Prostate gland (tissue), 2 donors: Measurements from ENCODE around the gene ATXN1. TPM values are rescaled to one million over a fixed set of nuclear protein-coding genes. Genes with fewer than 3 reads are reported as not detected.

Experiments
- DNase-seq: peaks from one replicate; pipeline ENCODE4 v3.0.0-alpha.2; 2019; ENCODE audit warnings: low spot score
- H3K27ac ChIP-seq, 2 donors: fragments of 200-600 bp; sonication (generic); 2 replicates each; pipeline ENCODE4 v1.5.1; 2017 to 2019
- H3K27me3 ChIP-seq: fragments of 200-600 bp; sonication (generic); replicated peaks from 2 replicates; pipeline ENCODE4 v1.5.1; 2019; ENCODE audit not compliant: insufficient read depth
- H3K36me3 ChIP-seq, 2 donors: fragments of 200-600 bp; sonication (generic); 1 replicate in 1 of 2; 2 replicates in 1 of 2; pipeline versions ENCODE4 v1.5.1 to v1.8.1; 2017 to 2019
- H3K4me1 ChIP-seq: fragments of 200-600 bp; sonication (generic); replicated peaks from 2 replicates; pipeline ENCODE4 v1.5.1; 2019
- H3K4me3 ChIP-seq, 2 donors: fragments of 200-600 bp; sonication (generic); 2 replicates each; pipeline ENCODE4 v1.5.1; 2017 to 2019
- H3K9me3 ChIP-seq: fragments of 200-600 bp; sonication (generic); 2 replicates; pipeline ENCODE4 v1.5.1; 2017
- CTCF ChIP-seq, 4 experiments: fragments of 200-600 bp in 2 of 4; fragments of 450-650 bp in 2 of 4; sonication (generic) in 2 of 4; IDR thresholded peaks; 1 replicate in 3 of 4; 2 replicates in 1 of 4; pipeline ENCODE4 v1.5.1; 2016 to 2019; ENCODE audit warnings: antibody characterized with exemption in 4 of 4, mild to moderate bottlenecking in 2 of 4, moderate library complexity in 2 of 4
- POLR2A ChIP-seq: fragments of 450-650 bp; IDR thresholded peaks from one replicate; pipeline ENCODE4 v1.6.1; 2016; ENCODE audit warnings: antibody characterized with exemption, mild to moderate bottlenecking
- POLR2AphosphoS5 ChIP-seq: sonication (generic); formaldehyde crosslinking; IDR thresholded peaks from one replicate; pipeline ENCODE4 v1.6.1; 2017; ENCODE audit warnings: antibody characterized with exemption
- WGBS: methylation state at CpG from one replicate; pipeline ENCODE4 v1.1.5; 2018; 5-methylcytosine and 5-hydroxymethylcytosine counted together
- intact Hi-C: fragments of 100-400 bp; cut with DNase I; formaldehyde crosslinking; loops from one replicate; pipeline ENCODE4 v1.14.2; 2022
- total RNA-seq, 2 donors: library from RNA; depleted of rRNA; stranded (reverse); fragments of >200 nt; gene quantifications; one replicate each; pipeline ENCODE4 v1.1.0, GENCODE V29; 2016

Gene ATXN1
- total RNA-seq, 2 donors from 2014 or later, result 28.5 to 89.0 TPM

DNA sequence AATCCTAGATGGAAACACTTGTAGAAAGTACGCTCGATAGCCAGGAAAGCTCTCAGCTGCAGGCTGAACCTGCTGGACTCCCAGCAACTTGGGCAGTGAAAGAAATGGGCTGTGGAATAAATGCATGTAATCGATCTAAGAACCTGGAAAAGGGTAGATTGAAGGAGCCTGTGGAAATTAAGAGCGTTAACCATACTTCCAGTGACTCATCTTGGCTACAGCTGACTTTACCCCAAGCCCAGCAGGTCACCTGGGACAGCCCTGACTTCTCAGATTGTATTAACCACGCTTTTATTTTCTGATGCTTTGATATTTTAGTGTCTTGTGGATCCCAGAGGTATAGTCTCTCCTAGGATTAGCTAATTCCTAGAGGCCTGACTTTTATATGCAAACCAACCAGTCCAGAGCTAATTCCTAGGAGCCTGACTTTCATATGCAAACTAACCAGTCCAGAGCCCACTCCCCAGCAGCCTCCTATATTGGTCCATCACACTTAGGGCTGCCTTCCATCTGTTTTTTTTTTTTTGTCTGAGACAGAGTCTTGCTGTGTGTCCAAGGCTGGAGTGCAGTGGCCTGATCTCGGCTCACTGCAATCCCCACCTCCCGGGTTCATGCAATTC is 436.5 kb downstream of the ATXN1 start:
- Histone ChIP-seq H3K27ac (no peak overlapping the region), H3K27me3 (no peaks in the 10 kb centered on the region), H3K9me3 (no peaks in the 10 kb centered on the region), H3K4me3 (no peak overlapping the region), H3K4me1 (peaks cover 11% of the 10 kb centered on the region), H3K36me3 (peaks cover 0 to 13% of the 10 kb centered on the region in 2 donors)
- intact Hi-C loops, result loop anchor here (5.0 kb wide), 1 partner anchor 82 kb away; no protein-coding TSS in a partner anchor
- no peak for DNase-seq
- WGBS, result 86% methylated on average over 7 of the region's 7 CpGs
- TF ChIP-seq POLR2A (no peak), CTCF (IDR thresholded peaks at IDR 0.05) (no peak), POLR2AphosphoS5 (no peak)

- Histone ChIP-seq H3K36me3 (peaks cover 0 to 13% of the 10 kb centered on the region in 2 donors), H3K4me3 (no peak overlapping the region), H3K27me3 (no peaks in the 10 kb centered on the region), H3K4me1 (peaks cover 11% of the 10 kb centered on the region), H3K27ac (no peak overlapping the region), H3K9me3 (no peaks in the 10 kb centered on the region)
- TF ChIP-seq CTCF (IDR thresholded peaks at IDR 0.05) (no peak), POLR2AphosphoS5 (no peak), POLR2A (no peak)
- DNase-seq, result no peak
- WGBS, result 96% methylated on average over 2 of the region's 2 CpGs
- intact Hi-C loops, result loop anchor here (5.0 kb wide), 1 partner anchor 82 kb away; no protein-coding TSS in a partner anchor
Measured at GRCh38 chr6:16324184-16324583, 437.1 kb downstream of the ATXN1 start.

DNA sequence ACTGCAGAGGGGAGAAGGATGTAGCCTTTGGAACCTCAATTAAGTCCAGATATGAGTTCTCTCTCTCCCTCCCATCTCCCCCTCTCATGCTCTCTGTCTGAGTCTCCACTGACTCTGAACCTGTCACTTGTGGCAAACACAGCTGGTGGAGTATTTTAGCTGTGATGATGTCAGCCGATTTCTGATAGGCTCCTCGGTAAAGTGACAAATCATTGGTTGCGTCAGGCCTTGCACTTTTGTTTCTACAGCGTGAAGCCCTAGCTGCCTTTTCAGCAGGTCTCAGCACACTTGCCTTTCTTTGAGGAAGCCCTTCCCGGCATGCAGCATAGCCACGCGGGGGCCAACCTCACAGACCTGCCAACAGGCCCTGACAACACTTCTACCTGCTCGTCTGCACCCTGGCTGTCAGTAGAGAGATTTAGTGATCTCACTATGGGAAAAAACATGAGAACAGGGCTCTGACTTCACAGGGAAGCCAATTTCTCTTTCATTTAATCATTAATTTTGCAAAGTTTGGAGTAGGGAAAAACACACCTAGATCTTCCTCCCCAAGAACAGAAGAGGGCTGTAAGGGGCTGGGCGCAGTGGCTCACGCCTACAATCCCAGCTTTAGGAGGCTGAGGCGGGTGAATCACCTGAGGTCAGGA is 438.5 kb downstream of the ATXN1 start:
- 42% methylated on average over 11 of the region's 11 CpGs for whole genome bisulfite sequencing
- peak; percentile 21 for DNase-seq
- intact Hi-C loops, result loop anchor here (5.0 kb wide), 1 partner anchor 80 kb away; no protein-coding TSS in a partner anchor
- H3K36me3 ChIP-seq, result peaks cover 0 to 11% of the 10 kb centered on the region in 2 donors
- TF ChIP-seq POLR2A (no peak), POLR2AphosphoS5 (peak; percentile 44), CTCF (IDR thresholded peaks at IDR 0.05) (no peak)
- no peak overlapping the region for H3K4me3 ChIP-seq
- peaks cover 11% of the 10 kb centered on the region for H3K4me1 ChIP-seq
- peak overlapping the region; percentile 5 to 24 for H3K27ac ChIP-seq
- H3K9me3 ChIP-seq, result no peaks in the 10 kb centered on the region
- H3K27me3 ChIP-seq, result no peaks in the 10 kb centered on the region

GRCh38 chr6:16321826-16322225 is 439.4 kb downstream of the ATXN1 start:
- Histone ChIP-seq H3K27ac (peak overlapping the region in 1 of 2 donors; percentile 26), H3K36me3 (peaks cover 0 to 1% of the 10 kb centered on the region in 2 donors), H3K27me3 (no peaks in the 10 kb centered on the region), H3K9me3 (no peaks in the 10 kb centered on the region), H3K4me3 (no peak overlapping the region), H3K4me1 (peaks cover 11% of the 10 kb centered on the region)
- no peak for DNase-seq
- intact Hi-C loops, result loop anchor here (5.0 kb wide), 1 partner anchor 80 kb away; no protein-coding TSS in a partner anchor
- TF ChIP-seq CTCF (IDR thresholded peaks at IDR 0.05) (no peak), POLR2AphosphoS5 (no peak), POLR2A (no peak)
- 38% methylated on average over 11 of the region's 11 CpGs for WGBS
